Testis (tissue), 2 donors: ENCODE results near the gene LYRM4.

ENCODE experiments used
- CTCF ChIP-seq, 3 experiments: fragments of 450-650 bp in 2 of 3; fragments of 200-600 bp in 1 of 3; sonication (generic) in 1 of 3; IDR thresholded peaks; one replicate each; pipeline ENCODE4 v1.5.1; 2016 to 2019; ENCODE audit warnings: antibody characterized with exemption in 3 of 3, mild to moderate bottlenecking in 2 of 3, moderate library complexity in 1 of 3
- POLR2A ChIP-seq: fragments of 450-650 bp; IDR thresholded peaks from one replicate; pipeline ENCODE4 v1.6.1; 2017; ENCODE audit warnings: antibody characterized with exemption, mild to moderate bottlenecking, moderate library complexity

GRCh38 chr6:5149159-5149704 lies 111.5 kb downstream of the LYRM4 start:
- TF ChIP-seq CTCF (IDR thresholded peaks at IDR 0.05) (no peak), POLR2A (no peak)
